Activated CD8-positive, alpha-beta T cell treated with anti-CD3 and anti-CD28 coated beads for 36 hours (primary cell): ENCODE results near the gene CDC5L. TPM values are rescaled to one million over a fixed set of nuclear protein-coding genes. Genes with fewer than 3 reads are reported as not detected.

Experiments
- ATAC-seq: fragments of 200-7000 bp; cut with Tn5 transposase; one replicate; pipeline ENCODE4 v1.10.0; 2021; ENCODE audit warnings: mild to moderate bottlenecking, moderate library complexity
- CTCF ChIA-PET: fragments of 350-600 bp; sonication (Branson Sonifier 250); formaldehyde crosslinking; loops from one replicate; lab custom pipeline; 2021; ENCODE audit warnings: antibody characterized with exemption; lab: Charles Lee
- POLR2A ChIA-PET: fragments of 350-600 bp; sonication (Branson Sonifier 250); formaldehyde crosslinking; loops from one replicate; lab custom pipeline; 2021; ENCODE audit warnings: antibody characterized with exemption; lab: Charles Lee
- DNase-seq: peaks from one replicate; pipeline ENCODE4 v3.0.0-alpha.2; 2020
- H3K27ac Mint-ChIP-seq: one replicate; pipeline ENCODE4 v1.8.0; 2021; ENCODE audit warnings: mild to moderate bottlenecking, mixed read lengths
- H3K27me3 Mint-ChIP-seq: one replicate; pipeline ENCODE4 v1.8.0; 2021; ENCODE audit warnings: mixed read lengths
- H3K36me3 Mint-ChIP-seq: one replicate; pipeline ENCODE4 v1.8.0; 2021; ENCODE audit warnings: low read depth, mixed read lengths
- H3K4me1 Mint-ChIP-seq: one replicate; pipeline ENCODE4 v1.8.0; 2021; ENCODE audit warnings: low read depth, mixed read lengths
- H3K4me3 Mint-ChIP-seq: one replicate; pipeline ENCODE4 v1.8.0; 2021; ENCODE audit warnings: mild to moderate bottlenecking, moderate library complexity, mixed read lengths
- H3K9me3 Mint-ChIP-seq: one replicate; pipeline ENCODE4 v1.8.0; 2021; ENCODE audit warnings: mixed read lengths
- CTCF ChIP-seq: fragments of 200-600 bp; IDR thresholded peaks from one replicate; pipeline ENCODE4 v1.8.0; 2022; ENCODE audit warnings: antibody characterized with exemption, mild to moderate bottlenecking
- intact Hi-C: fragments of 100-400 bp; cut with micrococcal nuclease; formaldehyde crosslinking; loops from one replicate; pipeline ENCODE4 v1.10.0; 2022
- total RNA-seq, 2 experiments: library from RNA; stranded (reverse); gene quantifications; one replicate each; pipeline ENCODE4 v1.2.3, GENCODE V29; 2021

The CDC5L gene
- total RNA-seq, 2 experiments from 2014 or later = 20.4 to 21.4 TPM

- Mint-ChIP-seq H3K4me1 (no peaks in the 10 kb centered on the region), H3K27ac (no peak overlapping the region), H3K9me3 (no peaks in the 10 kb centered on the region), H3K4me3 (no peak overlapping the region), H3K27me3 (peaks cover 3% of the 10 kb centered on the region), H3K36me3 (no peaks in the 10 kb centered on the region)
- POLR2A ChIA-PET = no interaction called here
- CTCF ChIA-PET = interaction anchor here (1.1 to 5.1 kb wide), 5 partner anchors 11 to 184 kb away, joined by 3 to 50 read pairs (median 6); no protein-coding TSS in a partner anchor
- DNase-seq (no peak), ATAC-seq (no peak)
- intact Hi-C loops = loop anchor here (10.0 kb wide), 1 partner anchor 93 kb away; no protein-coding TSS in a partner anchor
- no peak for TF ChIP-seq CTCF
Observed at GRCh38 chr6:44471271-44471981, 83.9 kb downstream of the CDC5L start.

DNA sequence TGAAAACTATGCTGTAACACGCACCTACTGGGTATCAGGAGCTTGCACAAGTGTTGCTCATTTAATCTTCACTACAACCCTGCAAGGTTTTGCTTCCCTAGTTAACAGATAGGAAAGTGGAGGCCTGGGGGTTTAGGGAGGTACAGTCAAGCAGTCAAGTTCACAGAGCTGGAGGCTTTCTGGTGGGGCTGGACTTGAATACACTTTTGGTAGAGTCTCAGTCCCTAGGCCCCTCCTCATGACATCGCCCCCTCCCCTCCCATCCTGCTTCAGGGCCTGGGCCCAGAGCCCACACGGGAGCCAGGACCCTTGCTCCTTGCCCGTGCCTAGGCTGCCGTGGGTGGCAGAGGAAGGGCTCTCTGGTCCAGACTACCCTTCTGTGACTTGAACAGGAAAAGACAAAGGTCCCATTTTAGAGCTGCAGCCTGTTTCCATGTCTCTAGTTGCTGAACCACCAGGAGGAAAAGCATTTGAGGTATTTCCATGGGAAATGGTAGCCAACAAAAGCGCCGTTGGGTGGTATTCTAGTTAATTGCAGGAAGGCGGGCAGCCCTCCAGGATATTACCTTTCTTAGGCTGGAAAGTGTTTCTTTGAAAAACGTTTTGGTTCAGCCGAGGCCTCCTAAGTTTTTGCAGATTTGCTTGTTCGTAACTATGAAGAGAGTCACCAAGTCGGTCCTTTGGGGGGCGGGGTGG is 84.9 kb downstream of the CDC5L start:
- ChIA-PET CTCF (interaction anchor here (0.7 to 5.1 kb wide), 4 partner anchors 13 to 1372 kb away, joined by 3 to 50 read pairs (median 3); no protein-coding TSS in a partner anchor), POLR2A (no interaction called here)
- Mint-ChIP-seq H3K4me1 (no peaks in the 10 kb centered on the region), H3K27me3 (peaks cover 3% of the 10 kb centered on the region), H3K9me3 (no peaks in the 10 kb centered on the region), H3K36me3 (no peaks in the 10 kb centered on the region), H3K4me3 (no peak overlapping the region), H3K27ac (no peak overlapping the region)
- ATAC-seq (no peak), DNase-seq (no peak)
- TF ChIP-seq CTCF = no peak
- intact Hi-C loops = loop anchor here (10.0 kb wide), 1 partner anchor 92 kb away; no protein-coding TSS in a partner anchor

GRCh38 chr6:44473393-44474189 is 86.1 kb downstream of the CDC5L start:
- intact Hi-C loops = loop anchor here (10.0 kb wide), 1 partner anchor 91 kb away; no protein-coding TSS in a partner anchor

GRCh38 chr6:44474190-44474631 is 86.7 kb downstream of the CDC5L start:
- CTCF ChIA-PET = interaction anchor here (1.1 to 3.7 kb wide), 7 partner anchors 14 to 1449 kb away, joined by 3 to 42 read pairs (median 16); no protein-coding TSS in a partner anchor
- ATAC-seq (no peak), DNase-seq (no peak)
- Mint-ChIP-seq H3K4me1 (no peaks in the 10 kb centered on the region), H3K27ac (no peak overlapping the region), H3K9me3 (no peaks in the 10 kb centered on the region), H3K4me3 (no peak overlapping the region), H3K27me3 (no peaks in the 10 kb centered on the region), H3K36me3 (no peaks in the 10 kb centered on the region)
- TF ChIP-seq CTCF = no peak
- POLR2A ChIA-PET = no interaction called here
- intact Hi-C loops = loop anchor here (10.0 kb wide), 1 partner anchor 91 kb away; no protein-coding TSS in a partner anchor

More at GRCh38 chr6:44473393-44474189, 86.1 kb downstream of the CDC5L start:
- ATAC-seq (no peak), DNase-seq (no peak)
- Mint-ChIP-seq H3K27ac (no peak overlapping the region), H3K9me3 (no peaks in the 10 kb centered on the region), H3K4me3 (no peak overlapping the region), H3K27me3 (peaks cover 3% of the 10 kb centered on the region), H3K36me3 (no peaks in the 10 kb centered on the region), H3K4me1 (no peaks in the 10 kb centered on the region)
- POLR2A ChIA-PET = no interaction called here
- no peak for TF ChIP-seq CTCF
- CTCF ChIA-PET = interaction anchor here (1.1 to 3.7 kb wide), 3 partner anchors 13 to 1450 kb away, joined by 3 to 42 read pairs (median 3); no protein-coding TSS in a partner anchor
